Stomach smooth muscle (tissue), 2 donors: Measurements from ENCODE around the gene BUD23.
A peak's percentile ranks its signal among the peaks of the same experiment; 100 is the strongest.

Experiments
- H3K27ac ChIP-seq: one replicate; pipeline ENCODE4 v1.7.0; 2013; ENCODE audit warnings: mild to moderate bottlenecking, low read length, inconsistent platforms
- H3K27me3 ChIP-seq, 2 donors: one replicate each; pipeline ENCODE4 v1.7.0; 2013; ENCODE audit warnings: low read length in 2 of 2; ENCODE audit not compliant: insufficient read depth in 2 of 2, control insufficient read depth in 1 of 2
- H3K36me3 ChIP-seq, 2 donors: one replicate each; pipeline ENCODE4 v1.7.0; 2013; ENCODE audit warnings: low read length in 2 of 2; ENCODE audit not compliant: control insufficient read depth in 2 of 2, insufficient read depth in 2 of 2
- H3K4me1 ChIP-seq: one replicate; pipeline ENCODE4 v1.7.0; 2013; ENCODE audit warnings: low read length; ENCODE audit not compliant: control insufficient read depth, insufficient read depth
- H3K4me3 ChIP-seq, 2 donors: one replicate each; pipeline ENCODE4 v1.7.0; 2013; ENCODE audit warnings: low read length in 2 of 2
- H3K9ac ChIP-seq, 2 donors: one replicate each; pipeline ENCODE4 v1.7.0; 2013; ENCODE audit warnings: low read length in 2 of 2, mild to moderate bottlenecking in 1 of 2
- H3K9me3 ChIP-seq, 2 donors: one replicate each; pipeline ENCODE4 v1.7.0; 2013; ENCODE audit warnings: low read length in 2 of 2; ENCODE audit not compliant: control insufficient read depth in 2 of 2
- donor health status: healthy.
- donor health status: Pancreatic carcinoma.

Gene BUD23

DNA sequence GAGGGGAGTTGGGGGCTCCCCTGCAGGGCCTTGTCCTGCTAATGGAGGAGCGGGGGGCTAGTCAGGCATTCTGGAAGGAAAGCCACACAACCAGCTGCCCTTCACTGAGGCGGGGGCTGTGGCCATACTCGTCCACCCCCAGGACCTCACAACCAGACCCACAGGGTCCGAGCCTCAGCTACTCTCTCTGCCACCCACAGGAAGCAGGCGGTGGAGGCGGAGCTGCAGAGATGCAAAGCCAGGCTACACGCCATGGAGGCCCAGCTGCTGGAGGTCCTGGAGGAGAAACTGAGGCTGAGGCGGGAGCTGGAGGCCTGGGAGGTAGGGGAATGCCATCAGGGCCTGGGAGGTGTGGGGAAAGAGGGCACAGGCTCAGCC, 52.1 kb downstream of the BUD23 start:
- Histone ChIP-seq H3K4me1 (peaks cover 19% of the 10 kb centered on the region), H3K9ac (no peak overlapping the region), H3K36me3 (peaks cover 2 to 9% of the 10 kb centered on the region in 2 donors), H3K27ac (no peak overlapping the region), H3K9me3 (no peaks in the 10 kb centered on the region), H3K4me3 (no peak overlapping the region), H3K27me3 (no peaks in the 10 kb centered on the region)

DNA sequence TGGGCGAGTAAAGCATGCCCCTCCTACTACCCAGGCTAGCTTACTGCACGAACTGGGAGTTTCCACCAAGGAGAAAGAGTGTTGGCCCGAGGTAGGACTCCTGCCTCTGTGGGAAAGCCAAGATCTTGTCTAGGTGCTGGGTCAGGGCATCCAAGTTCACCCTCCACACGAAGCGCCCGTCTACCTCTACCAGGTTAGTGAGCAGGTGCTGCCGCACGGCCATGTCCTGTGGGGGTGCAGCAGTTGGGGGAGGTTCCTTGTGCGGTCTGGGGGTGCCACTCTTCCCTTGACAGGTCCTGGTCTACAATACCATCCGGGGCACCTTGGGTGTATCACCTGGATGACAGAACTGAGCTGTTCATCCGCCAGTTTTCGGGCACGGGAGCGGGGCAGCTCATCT, 53.5 kb downstream of the BUD23 start:
- no peaks in the 10 kb centered on the region for H3K9me3 ChIP-seq
- no peaks in the 10 kb centered on the region for H3K27me3 ChIP-seq
- no peak overlapping the region for H3K9ac ChIP-seq
- peaks cover 2 to 9% of the 10 kb centered on the region in 2 donors for H3K36me3 ChIP-seq
- H3K4me3 ChIP-seq: no peak overlapping the region
- H3K4me1 ChIP-seq: peaks cover 19% of the 10 kb centered on the region
- no peak overlapping the region for H3K27ac ChIP-seq

DNA sequence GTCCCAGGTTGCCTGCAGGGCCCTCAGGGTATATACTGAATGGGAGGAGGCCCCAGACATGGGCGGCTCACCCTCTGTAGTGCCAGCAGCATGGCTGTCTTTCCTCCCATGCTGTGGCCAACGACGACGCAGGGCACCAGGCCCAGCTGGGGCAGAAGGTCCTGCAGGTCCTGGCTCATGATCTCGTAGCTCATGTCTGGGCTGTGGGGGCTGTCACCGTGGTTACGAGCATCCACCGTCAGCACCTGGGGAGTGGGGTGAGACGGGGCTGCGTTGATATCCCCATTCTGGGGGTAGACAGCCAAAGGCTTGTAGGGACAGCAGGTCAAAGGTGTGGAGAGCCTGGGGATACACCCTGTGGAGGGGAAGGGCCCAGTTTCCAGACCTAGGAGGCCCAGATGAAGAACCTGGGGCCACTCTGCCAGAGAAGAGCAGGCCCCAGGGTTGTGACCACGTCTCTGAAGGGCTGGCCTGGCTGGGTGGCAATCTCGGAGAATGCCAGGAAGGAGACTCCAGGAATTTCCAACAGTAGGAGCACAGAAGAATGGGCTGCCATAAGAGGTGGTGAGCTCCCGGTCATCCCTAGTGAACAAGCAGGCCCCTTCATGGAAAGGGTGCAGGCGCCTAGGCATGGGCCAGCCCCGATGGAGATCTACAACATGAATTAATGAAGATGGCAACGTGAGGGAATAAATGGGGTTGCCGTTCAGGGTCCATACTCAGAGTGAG, 54.3 kb downstream of the BUD23 start:
- Histone ChIP-seq H3K27ac (no peak overlapping the region), H3K36me3 (peaks cover 2 to 9% of the 10 kb centered on the region in 2 donors), H3K4me1 (peaks cover 19% of the 10 kb centered on the region), H3K9me3 (no peaks in the 10 kb centered on the region), H3K9ac (peak overlapping the region in 1 of 2 donors; percentile 76), H3K27me3 (no peaks in the 10 kb centered on the region), H3K4me3 (peak overlapping the region; percentile 73 to 90)

DNA sequence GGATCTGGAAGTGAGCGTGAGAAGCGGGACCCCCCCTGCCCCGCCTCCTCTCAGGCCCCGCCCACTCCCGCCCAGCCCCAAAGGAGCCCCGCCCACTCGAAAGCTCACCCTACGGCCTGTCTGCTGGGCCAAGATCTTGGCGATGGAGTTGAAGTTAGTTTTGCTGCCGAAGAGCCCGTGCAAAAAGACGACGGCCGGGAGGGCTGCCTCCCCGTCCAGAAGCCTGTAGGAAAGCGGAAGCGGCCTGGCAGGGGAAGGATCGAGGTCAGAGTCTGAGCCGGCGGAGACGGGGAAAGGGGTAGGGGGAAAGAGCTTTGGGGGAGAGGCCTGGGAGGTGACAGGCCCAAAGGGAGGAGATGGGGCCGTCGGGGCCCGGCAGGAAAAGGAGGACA, 54.8 kb downstream of the BUD23 start:
- no peaks in the 10 kb centered on the region for H3K27me3 ChIP-seq
- H3K4me3 ChIP-seq: peak overlapping the region; percentile 73 to 90
- H3K4me1 ChIP-seq: peaks cover 19% of the 10 kb centered on the region
- peaks cover 2 to 9% of the 10 kb centered on the region in 2 donors for H3K36me3 ChIP-seq
- peak overlapping the region; percentile 66 to 76 for H3K9ac ChIP-seq
- peak overlapping the region; percentile 53 for H3K27ac ChIP-seq
- no peaks in the 10 kb centered on the region for H3K9me3 ChIP-seq

DNA sequence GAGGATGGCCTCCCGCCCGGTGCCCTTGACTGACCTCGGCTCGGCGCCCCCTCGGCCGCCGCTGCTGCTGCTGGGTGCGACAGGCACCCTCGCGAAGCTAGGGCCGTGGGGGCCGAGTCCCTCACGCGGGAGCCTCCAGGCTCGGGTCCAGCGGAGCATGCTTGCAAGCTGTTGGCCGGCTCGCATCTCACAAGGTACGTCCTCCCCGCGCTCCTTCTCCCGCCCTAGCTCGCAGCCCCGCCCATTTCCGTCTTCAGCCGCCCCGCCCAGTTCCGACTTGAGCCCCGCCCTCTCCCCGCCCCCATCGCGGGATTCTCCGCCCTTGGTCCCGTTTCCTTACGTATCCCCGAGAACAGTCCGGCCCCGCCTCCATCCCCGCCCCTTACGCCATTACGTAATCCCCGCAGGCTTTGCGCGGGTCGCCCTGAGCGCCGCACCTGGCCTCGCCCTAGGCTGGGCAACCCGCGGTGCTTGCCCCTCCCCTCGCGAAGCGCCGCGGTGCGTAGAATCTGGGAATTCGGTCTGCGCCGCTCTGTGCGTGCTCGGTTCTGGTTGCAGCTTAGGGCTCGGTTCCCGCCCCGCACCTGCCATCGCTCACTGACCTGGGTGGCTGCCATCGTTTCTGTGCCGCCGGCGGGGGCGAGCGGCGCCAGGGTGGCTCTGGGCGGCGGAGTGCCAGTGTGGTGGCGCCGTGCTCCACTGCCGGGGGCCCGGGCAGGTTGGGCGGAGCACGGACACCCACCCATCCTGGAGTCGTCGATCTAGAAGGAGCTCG, 55.4 kb downstream of the BUD23 start, which contains the start of gene ABHD11:
TSS of gene ABHD11 (minus strand) at position 191 of the 775 bp plus-strand sequence. CDS start at position 159, 32 bp downstream.
- H3K9ac ChIP-seq: peak within 1 kb of the TSS; percentile 85 to 93
- H3K27ac ChIP-seq: peak within 1 kb of the TSS; percentile 79
- H3K4me1 ChIP-seq: peaks cover 19% of the 10 kb centered on the region
- H3K4me3 ChIP-seq: peak within 1 kb of the TSS; percentile 82 to 90
- H3K9me3 ChIP-seq: no peaks in the 10 kb centered on the region
- no peaks in the 10 kb centered on the region for H3K27me3 ChIP-seq
- peaks cover 2 to 9% of the 10 kb centered on the region in 2 donors for H3K36me3 ChIP-seq

DNA sequence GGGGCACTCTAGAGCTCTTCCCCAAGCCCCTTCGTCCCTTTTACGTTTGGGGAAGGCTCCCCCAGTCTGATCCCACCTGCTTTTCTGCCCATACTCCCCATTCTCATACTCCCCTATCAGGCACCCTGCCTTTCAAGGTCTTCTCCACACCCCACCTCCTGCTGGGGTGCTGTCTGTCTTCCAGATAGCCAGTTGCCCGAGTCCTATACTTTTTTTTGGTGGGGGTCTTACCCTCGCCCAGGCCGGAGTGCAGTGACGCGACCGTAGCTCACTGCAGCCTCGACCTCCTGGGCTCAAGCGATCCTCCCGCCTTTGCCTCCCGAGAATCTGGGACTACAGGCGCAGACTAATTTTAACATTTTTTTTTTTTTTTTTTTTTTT, 56.0 kb downstream of the BUD23 start:
- peaks cover 2 to 9% of the 10 kb centered on the region in 2 donors for H3K36me3 ChIP-seq
- peaks cover 19% of the 10 kb centered on the region for H3K4me1 ChIP-seq
- H3K9ac ChIP-seq: peak overlapping the region; percentile 85 to 93
- no peaks in the 10 kb centered on the region for H3K27me3 ChIP-seq
- H3K4me3 ChIP-seq: peak overlapping the region; percentile 82 to 90
- H3K27ac ChIP-seq: peak overlapping the region; percentile 79
- H3K9me3 ChIP-seq: no peaks in the 10 kb centered on the region

DNA sequence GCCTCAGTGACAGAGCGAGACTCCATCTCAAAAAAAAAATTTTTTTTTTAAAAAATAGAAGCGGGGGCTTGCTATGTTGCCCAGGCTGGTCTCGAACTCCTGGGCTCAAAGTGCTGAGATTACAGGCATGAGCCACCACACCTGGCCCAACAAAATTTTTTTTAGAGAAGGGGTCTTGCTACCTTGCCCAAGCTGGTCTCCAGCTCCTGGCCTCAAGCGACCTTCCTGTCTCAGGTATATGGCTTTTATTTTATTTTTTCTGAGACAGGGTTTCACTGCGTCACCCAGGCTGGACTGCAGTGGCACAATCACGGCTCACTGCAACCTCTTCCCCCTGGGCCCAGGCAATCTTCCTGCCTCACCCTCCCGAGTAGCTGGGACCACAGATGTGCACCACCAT, 56.8 kb downstream of the BUD23 start:
- no peak overlapping the region for H3K9ac ChIP-seq
- H3K4me1 ChIP-seq: peaks cover 19% of the 10 kb centered on the region
- H3K27ac ChIP-seq: no peak overlapping the region
- H3K36me3 ChIP-seq: peaks cover 2 to 9% of the 10 kb centered on the region in 2 donors
- H3K27me3 ChIP-seq: no peaks in the 10 kb centered on the region
- no peak overlapping the region for H3K4me3 ChIP-seq
- H3K9me3 ChIP-seq: no peaks in the 10 kb centered on the region

DNA sequence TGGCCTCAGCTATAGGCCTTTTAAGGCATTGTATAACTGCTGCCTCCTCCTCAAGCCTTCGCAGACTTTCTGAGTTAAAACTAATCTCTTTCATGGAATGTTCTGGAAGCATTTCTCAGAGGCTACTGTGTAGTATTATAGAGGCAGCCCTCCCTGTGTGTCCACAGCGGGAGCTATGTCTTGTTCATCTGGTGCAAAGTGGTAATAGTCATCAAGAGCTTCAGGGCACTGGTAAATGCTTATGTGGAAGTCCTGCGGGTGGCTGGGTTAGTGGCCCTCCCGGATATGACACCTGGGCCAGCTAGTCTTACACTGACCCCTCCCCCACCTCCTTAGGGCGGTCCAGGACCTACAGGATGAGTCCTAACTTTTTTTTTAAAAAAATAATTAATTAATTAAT, 57.4 kb downstream of the BUD23 start:
- H3K36me3 ChIP-seq: peaks cover 2 to 6% of the 10 kb centered on the region in 2 donors
- H3K4me1 ChIP-seq: peaks cover 20% of the 10 kb centered on the region
- H3K9ac ChIP-seq: no peak overlapping the region
- H3K9me3 ChIP-seq: no peaks in the 10 kb centered on the region
- no peak overlapping the region for H3K27ac ChIP-seq
- no peak overlapping the region for H3K4me3 ChIP-seq
- no peaks in the 10 kb centered on the region for H3K27me3 ChIP-seq

DNA sequence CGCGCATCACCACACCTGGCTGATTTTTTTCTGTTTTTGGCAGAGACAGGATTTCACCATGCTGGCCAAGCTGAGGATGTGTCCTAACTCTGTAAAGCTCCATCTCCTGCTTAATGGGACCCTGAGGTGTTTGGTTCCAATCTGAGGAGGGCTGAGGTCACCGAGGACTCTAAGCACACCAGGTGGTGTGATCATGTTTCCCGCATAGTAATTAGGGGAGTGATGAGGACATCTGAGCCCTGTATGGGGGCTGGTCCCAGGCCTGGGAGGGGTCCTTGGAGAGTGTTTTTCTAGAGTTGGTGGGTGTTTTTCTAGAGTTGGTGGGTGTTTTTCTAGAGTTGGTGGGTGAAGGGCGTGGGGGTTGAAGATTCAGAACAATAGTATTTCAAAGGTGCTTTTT, 58.2 kb downstream of the BUD23 start:
- Histone ChIP-seq H3K4me1 (peaks cover 28% of the 10 kb centered on the region), H3K4me3 (no peak overlapping the region), H3K9me3 (no peaks in the 10 kb centered on the region), H3K9ac (no peak overlapping the region), H3K27ac (no peak overlapping the region), H3K27me3 (no peaks in the 10 kb centered on the region), H3K36me3 (peaks cover 2 to 4% of the 10 kb centered on the region in 2 donors)

DNA sequence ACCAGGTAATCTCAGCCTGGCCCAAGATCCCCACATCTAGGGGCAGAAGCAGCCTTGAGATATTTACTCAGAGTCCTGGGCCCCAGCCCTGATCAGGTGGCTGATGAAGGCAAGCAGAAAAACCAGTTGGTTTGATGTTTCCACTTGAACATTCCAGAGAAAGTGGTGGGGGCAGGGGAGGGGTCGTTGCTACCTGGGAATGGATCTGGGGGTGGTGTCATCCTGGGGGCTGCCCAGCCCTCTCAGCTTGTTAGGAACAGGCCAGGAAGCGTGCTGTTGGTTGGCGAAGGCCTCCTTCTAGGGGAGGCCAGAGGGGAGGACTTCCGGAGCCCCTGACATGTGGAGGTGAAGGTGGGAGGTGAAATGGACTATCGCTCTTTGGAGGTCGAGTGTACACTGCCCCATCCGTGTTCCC, 58.9 kb downstream of the BUD23 start:
- Histone ChIP-seq H3K4me3 (no peak overlapping the region), H3K9me3 (no peaks in the 10 kb centered on the region), H3K36me3 (no peaks in the 10 kb centered on the region), H3K27me3 (no peaks in the 10 kb centered on the region), H3K27ac (no peak overlapping the region), H3K9ac (no peak overlapping the region), H3K4me1 (peaks cover 27% of the 10 kb centered on the region)
